ENCODE measurements around the gene OLA1. TPM values are rescaled to one million over a fixed set of nuclear protein-coding genes. Genes with fewer than 3 reads are reported as not detected.

OLA1 gene
- total RNA-seq, 5 donors from 2014 or later (not counting 1 experiment from before 2014, with no cell fraction given): 32.1 to 46.1 (median 38.1) TPM

GRCh38 chr2:174223388-174223787 lies 24.9 kb downstream of the OLA1 start:
- Histone ChIP-seq H3K27me3 (replicated peaks in 1 of 2; ENCODE audit: control insufficient read depth in 2 of 2, extremely low read depth in 1 of 2, insufficient read depth in 2 of 2, low read length in 1 of 2) (no peaks in the 10 kb centered on the region), H3K9me3 (no peaks in the 10 kb centered on the region), H3K36me3 (ENCODE audit: control insufficient read depth in 2 of 2, extremely low read depth in 1 of 2, insufficient read depth in 1 of 2, low read length in 1 of 2) (peaks cover 5 to 14% of the 10 kb centered on the region in 2 donors), H3K4me3 (ENCODE audit: control insufficient read depth in 1 of 2, extremely low read depth in 1 of 2, low read length in 1 of 2) (no peak overlapping the region), H3K27ac (ENCODE audit: low read length) (no peak overlapping the region), H3K4me1 (ENCODE audit: control insufficient read depth in 1 of 2, extremely low read depth in 1 of 2, insufficient read depth in 2 of 2, low read length in 2 of 2) (no peaks in the 10 kb centered on the region)
- CTCF ChIA-PET: interaction anchor here in 1 of 2 donors (0.6 kb wide), 1 partner anchor 1152 kb away, joined by 11 read pairs; no protein-coding TSS in a partner anchor
- no peak for ATAC-seq (replicated peaks in 1 of 4)
- no peak overlapping the region for H3K4me3 Mint-ChIP-seq
- POLR2A ChIA-PET: no interaction called here
- H3K36me3 Mint-ChIP-seq: peaks cover 36% of the 10 kb centered on the region
- WGBS (ENCODE audit: insufficient coverage): no CpG with 5 or more reads among the region's 3 CpGs
- H3K27me3 Mint-ChIP-seq: no peaks in the 10 kb centered on the region
- DNase-seq: no peak
- no peaks in the 10 kb centered on the region for H3K9me3 Mint-ChIP-seq
- peaks cover 2 to 6% (median 5%) of the 10 kb centered on the region in 3 donors for H3K4me1 Mint-ChIP-seq
- H3K27ac Mint-ChIP-seq: no peak overlapping the region

DNA sequence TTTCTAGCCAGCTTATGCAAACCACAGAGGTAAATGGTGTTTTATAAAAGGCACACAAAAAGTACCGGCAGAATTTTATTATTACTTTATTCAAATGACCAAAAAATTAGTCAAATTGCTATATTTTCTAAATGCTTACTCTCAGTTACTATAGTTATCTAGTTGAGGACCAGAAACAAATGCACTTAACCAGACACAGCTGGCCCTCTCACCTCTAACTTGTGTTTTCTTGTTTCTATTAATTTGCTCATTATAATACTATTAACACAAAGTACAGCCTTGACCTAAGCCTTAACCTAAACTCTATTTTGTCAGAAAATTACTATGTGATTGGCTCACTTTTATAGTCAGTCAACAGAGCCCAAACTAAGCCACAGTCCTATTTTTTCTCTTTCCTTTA lies 26.2 kb downstream of the OLA1 start:
- no peak for ATAC-seq (replicated peaks in 1 of 4)
- Histone ChIP-seq H3K4me3 (ENCODE audit: control insufficient read depth in 1 of 2, extremely low read depth in 1 of 2, low read length in 1 of 2) (no peak overlapping the region), H3K9me3 (no peaks in the 10 kb centered on the region), H3K4me1 (ENCODE audit: control insufficient read depth in 1 of 2, extremely low read depth in 1 of 2, insufficient read depth in 2 of 2, low read length in 2 of 2) (no peaks in the 10 kb centered on the region), H3K27ac (ENCODE audit: low read length) (no peak overlapping the region), H3K36me3 (ENCODE audit: control insufficient read depth in 2 of 2, extremely low read depth in 1 of 2, insufficient read depth in 1 of 2, low read length in 1 of 2) (peaks cover 5 to 14% of the 10 kb centered on the region in 2 donors), H3K27me3 (replicated peaks in 1 of 2; ENCODE audit: control insufficient read depth in 2 of 2, extremely low read depth in 1 of 2, insufficient read depth in 2 of 2, low read length in 1 of 2) (no peaks in the 10 kb centered on the region)
- Mint-ChIP-seq H3K27ac (no peak overlapping the region), H3K4me1 (peaks cover 3 to 5% (median 4%) of the 10 kb centered on the region in 3 donors), H3K4me3 (no peak overlapping the region), H3K9me3 (no peaks in the 10 kb centered on the region), H3K36me3 (peaks cover 34% of the 10 kb centered on the region), H3K27me3 (no peaks in the 10 kb centered on the region)
- no peak for DNase-seq
- WGBS (ENCODE audit: insufficient coverage): no CpG with 5 or more reads among the region's 1 CpG
- ChIA-PET CTCF (no interaction called here), POLR2A (no interaction called here)

GRCh38 chr2:174219321-174219720 lies 29.0 kb downstream of the OLA1 start:
- Mint-ChIP-seq H3K4me1 (peaks cover 3 to 5% (median 4%) of the 10 kb centered on the region in 3 donors), H3K36me3 (peaks cover 18% of the 10 kb centered on the region), H3K4me3 (no peak overlapping the region), H3K27me3 (no peaks in the 10 kb centered on the region), H3K27ac (no peak overlapping the region), H3K9me3 (no peaks in the 10 kb centered on the region)
- no peak overlapping the region for H3K27ac ChIP-seq (ENCODE audit: low read length)
- CTCF ChIA-PET: no interaction called here
- ATAC-seq (replicated peaks in 1 of 4) (no peak), DNase-seq (no peak)
- H3K36me3 ChIP-seq (ENCODE audit: control insufficient read depth in 2 of 2, extremely low read depth in 1 of 2, insufficient read depth in 1 of 2, low read length in 1 of 2): peaks cover 0 to 7% of the 10 kb centered on the region in 2 donors
- H3K4me3 ChIP-seq (ENCODE audit: control insufficient read depth in 1 of 2, extremely low read depth in 1 of 2, low read length in 1 of 2): no peak overlapping the region
- WGBS (ENCODE audit: insufficient coverage): 100% methylated on average over 1 of the region's 4 CpGs
- no peaks in the 10 kb centered on the region for H3K9me3 ChIP-seq
- no peaks in the 10 kb centered on the region for H3K27me3 ChIP-seq (replicated peaks in 1 of 2; ENCODE audit: control insufficient read depth in 2 of 2, extremely low read depth in 1 of 2, insufficient read depth in 2 of 2, low read length in 1 of 2)
- POLR2A ChIA-PET: no interaction called here
- no peaks in the 10 kb centered on the region for H3K4me1 ChIP-seq (ENCODE audit: control insufficient read depth in 1 of 2, extremely low read depth in 1 of 2, insufficient read depth in 2 of 2, low read length in 2 of 2)

DNA sequence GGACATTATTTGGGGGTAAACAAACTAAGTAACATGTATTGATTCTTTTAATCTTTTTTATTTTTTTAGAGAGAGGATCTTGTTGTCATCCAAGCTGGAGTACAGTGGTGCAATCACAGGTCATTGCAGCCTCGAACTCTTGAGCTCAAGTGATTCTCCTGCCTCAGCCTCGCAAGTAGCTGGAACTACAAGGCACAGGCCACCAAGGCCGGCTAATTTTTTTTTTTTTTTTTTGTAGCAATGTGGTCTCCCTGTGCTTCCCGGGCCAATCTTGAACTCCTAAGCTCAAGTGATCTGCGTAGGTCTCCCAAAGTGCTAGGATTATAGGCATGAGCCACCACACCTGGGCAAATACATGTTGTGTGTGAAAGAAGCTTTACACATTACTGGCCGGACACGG lies 29.6 kb downstream of the OLA1 start:
- Histone ChIP-seq H3K27me3 (replicated peaks in 1 of 2; ENCODE audit: control insufficient read depth in 2 of 2, extremely low read depth in 1 of 2, insufficient read depth in 2 of 2, low read length in 1 of 2) (no peaks in the 10 kb centered on the region), H3K36me3 (ENCODE audit: control insufficient read depth in 2 of 2, extremely low read depth in 1 of 2, insufficient read depth in 1 of 2, low read length in 1 of 2) (peaks cover 0 to 4% of the 10 kb centered on the region in 2 donors), H3K9me3 (no peaks in the 10 kb centered on the region), H3K4me1 (ENCODE audit: control insufficient read depth in 1 of 2, extremely low read depth in 1 of 2, insufficient read depth in 2 of 2, low read length in 2 of 2) (no peaks in the 10 kb centered on the region), H3K27ac (ENCODE audit: low read length) (no peak overlapping the region), H3K4me3 (ENCODE audit: control insufficient read depth in 1 of 2, extremely low read depth in 1 of 2, low read length in 1 of 2) (no peak overlapping the region)
- POLR2A ChIA-PET: interaction anchor here in 1 of 2 donors (0.6 kb wide), 1 partner anchor 260 kb away, joined by 7 read pairs; no protein-coding TSS in a partner anchor
- ATAC-seq (replicated peaks in 1 of 4) (no peak), DNase-seq (no peak)
- Mint-ChIP-seq H3K27ac (no peak overlapping the region), H3K9me3 (no peaks in the 10 kb centered on the region), H3K4me1 (peaks cover 3 to 5% (median 4%) of the 10 kb centered on the region in 3 donors), H3K4me3 (no peak overlapping the region), H3K27me3 (no peaks in the 10 kb centered on the region), H3K36me3 (peaks cover 17% of the 10 kb centered on the region)
- WGBS (ENCODE audit: insufficient coverage): 96% methylated on average over 4 of the region's 7 CpGs
- CTCF ChIA-PET: no interaction called here

DNA sequence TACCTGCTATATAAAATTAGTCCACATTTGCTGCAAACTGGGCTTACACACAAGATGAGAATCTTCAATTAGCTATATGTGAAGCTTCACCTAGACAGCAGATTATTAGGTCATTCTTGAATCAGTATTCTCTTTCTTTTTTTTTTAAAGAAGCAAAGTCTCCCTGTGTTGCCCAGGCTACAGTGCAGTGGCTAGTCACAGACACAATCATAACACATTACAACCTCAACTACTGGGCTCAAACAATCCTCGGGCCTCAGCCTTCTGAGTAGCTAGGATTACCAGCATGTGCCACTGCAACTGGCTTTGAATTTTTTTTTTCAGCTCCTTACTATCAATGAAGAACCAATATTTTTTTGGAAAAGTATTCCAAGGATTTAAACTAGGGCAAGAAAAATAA lies 30.5 kb downstream of the OLA1 start:
- Histone ChIP-seq H3K36me3 (ENCODE audit: control insufficient read depth in 2 of 2, extremely low read depth in 1 of 2, insufficient read depth in 1 of 2, low read length in 1 of 2) (peaks cover 0 to 4% of the 10 kb centered on the region in 2 donors), H3K4me3 (ENCODE audit: control insufficient read depth in 1 of 2, extremely low read depth in 1 of 2, low read length in 1 of 2) (no peak overlapping the region), H3K27me3 (replicated peaks in 1 of 2; ENCODE audit: control insufficient read depth in 2 of 2, extremely low read depth in 1 of 2, insufficient read depth in 2 of 2, low read length in 1 of 2) (no peaks in the 10 kb centered on the region), H3K9me3 (no peaks in the 10 kb centered on the region), H3K4me1 (ENCODE audit: control insufficient read depth in 1 of 2, extremely low read depth in 1 of 2, insufficient read depth in 2 of 2, low read length in 2 of 2) (no peaks in the 10 kb centered on the region), H3K27ac (ENCODE audit: low read length) (no peak overlapping the region)
- WGBS (ENCODE audit: insufficient coverage): no CpG with 5 or more reads among the region's 1 CpG
- Mint-ChIP-seq H3K27me3 (no peaks in the 10 kb centered on the region), H3K4me1 (peaks cover 3 to 5% (median 4%) of the 10 kb centered on the region in 3 donors), H3K4me3 (no peak overlapping the region), H3K9me3 (no peaks in the 10 kb centered on the region), H3K27ac (no peak overlapping the region), H3K36me3 (peaks cover 12% of the 10 kb centered on the region)
- CTCF ChIA-PET: interaction anchor here in 1 of 2 donors (0.6 kb wide), 1 partner anchor 17 kb away, joined by 3 read pairs; no protein-coding TSS in a partner anchor
- POLR2A ChIA-PET: no interaction called here
- no peak for DNase-seq
- ATAC-seq (replicated peaks in 1 of 4): no peak

- Mint-ChIP-seq H3K4me1 (peaks cover 0 to 8% (median 3%) of the 10 kb centered on the region in 3 donors), H3K27ac (no peak overlapping the region), H3K27me3 (no peaks in the 10 kb centered on the region), H3K36me3 (peaks cover 20% of the 10 kb centered on the region), H3K9me3 (no peaks in the 10 kb centered on the region), H3K4me3 (no peak overlapping the region)
- no peak for ATAC-seq (replicated peaks in 1 of 4)
- no peaks in the 10 kb centered on the region for H3K27me3 ChIP-seq (replicated peaks in 1 of 2; ENCODE audit: control insufficient read depth in 2 of 2, extremely low read depth in 1 of 2, insufficient read depth in 2 of 2, low read length in 1 of 2)
- CTCF ChIA-PET: no interaction called here
- no peaks in the 10 kb centered on the region for H3K36me3 ChIP-seq (ENCODE audit: control insufficient read depth in 2 of 2, extremely low read depth in 1 of 2, insufficient read depth in 1 of 2, low read length in 1 of 2)
- no peaks in the 10 kb centered on the region for H3K9me3 ChIP-seq
- no peaks in the 10 kb centered on the region for H3K4me1 ChIP-seq (ENCODE audit: control insufficient read depth in 1 of 2, extremely low read depth in 1 of 2, insufficient read depth in 2 of 2, low read length in 2 of 2)
- no peak overlapping the region for H3K27ac ChIP-seq (ENCODE audit: low read length)
- POLR2A ChIA-PET: no interaction called here
- DNase-seq: no peak
- no peak overlapping the region for H3K4me3 ChIP-seq (ENCODE audit: control insufficient read depth in 1 of 2, extremely low read depth in 1 of 2, low read length in 1 of 2)
Measured at GRCh38 chr2:174211954-174212353, 36.4 kb downstream of the OLA1 start.

DNA sequence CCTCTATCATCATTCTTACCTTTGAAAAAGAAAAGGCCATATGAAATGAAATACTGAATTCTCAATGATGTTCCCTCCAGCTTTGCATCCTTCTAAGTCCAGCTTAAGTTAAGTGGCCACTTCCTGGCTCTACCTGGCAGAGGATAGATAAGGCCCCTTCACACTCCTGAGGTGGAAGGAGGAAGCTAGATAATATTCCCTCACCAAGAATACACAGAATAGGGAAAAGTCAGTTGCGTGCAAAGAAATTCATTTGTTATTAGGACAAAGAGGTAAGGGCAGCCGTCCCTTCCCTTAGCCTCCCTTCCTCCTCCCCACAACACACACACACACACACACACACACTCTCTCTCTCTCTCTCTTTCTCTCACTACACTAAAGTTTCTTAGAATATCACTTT lies 37.5 kb downstream of the OLA1 start:
- H3K36me3 ChIP-seq (ENCODE audit: control insufficient read depth in 2 of 2, extremely low read depth in 1 of 2, insufficient read depth in 1 of 2, low read length in 1 of 2): no peaks in the 10 kb centered on the region
- ChIA-PET CTCF (no interaction called here), POLR2A (no interaction called here)
- ATAC-seq (replicated peaks in 1 of 4): no peak
- Mint-ChIP-seq H3K4me1 (peaks cover 0 to 8% (median 3%) of the 10 kb centered on the region in 3 donors), H3K27ac (no peak overlapping the region), H3K27me3 (no peaks in the 10 kb centered on the region), H3K4me3 (no peak overlapping the region), H3K36me3 (peaks cover 20% of the 10 kb centered on the region), H3K9me3 (no peaks in the 10 kb centered on the region)
- H3K4me1 ChIP-seq (ENCODE audit: control insufficient read depth in 1 of 2, extremely low read depth in 1 of 2, insufficient read depth in 2 of 2, low read length in 2 of 2): no peaks in the 10 kb centered on the region
- no peaks in the 10 kb centered on the region for H3K9me3 ChIP-seq
- no peak for DNase-seq
- WGBS (ENCODE audit: insufficient coverage): no CpG with 5 or more reads among the region's 2 CpGs
- H3K27me3 ChIP-seq (replicated peaks in 1 of 2; ENCODE audit: control insufficient read depth in 2 of 2, extremely low read depth in 1 of 2, insufficient read depth in 2 of 2, low read length in 1 of 2): no peaks in the 10 kb centered on the region
- no peak overlapping the region for H3K27ac ChIP-seq (ENCODE audit: low read length)
- no peak overlapping the region for H3K4me3 ChIP-seq (ENCODE audit: control insufficient read depth in 1 of 2, extremely low read depth in 1 of 2, low read length in 1 of 2)
